Activated T-cell treated with anti-CD3 and anti-CD28 coated beads, Interleukin-2, amount 50 U/mL, for 4 hours (primary cell): ENCODE measurements around the gene MSRB3. TPM values are rescaled to one million over a fixed set of nuclear protein-coding genes. Genes with fewer than 3 reads are reported as not detected.

Experiments used
- ATAC-seq, 2 donors: fragments of 200-7000 bp; cut with Tn5 transposase; one replicate each; pipeline ENCODE4 v1.10.0; 2021
- DNase-seq: peaks from one replicate; pipeline ENCODE4 v3.0.0-alpha.2; 2020
- H3K27me3 Mint-ChIP-seq: one replicate; pipeline ENCODE4 v1.8.0; 2021; ENCODE audit warnings: low read depth, mixed read lengths
- H3K36me3 Mint-ChIP-seq: one replicate; pipeline ENCODE4 v1.8.0; 2022; ENCODE audit warnings: mixed read lengths; ENCODE audit not compliant: insufficient read depth
- H3K4me1 Mint-ChIP-seq: one replicate; pipeline ENCODE4 v1.8.0; 2021; ENCODE audit warnings: low read depth, mixed read lengths
- H3K4me3 Mint-ChIP-seq: one replicate; pipeline ENCODE4 v1.8.0; 2021; ENCODE audit warnings: mild to moderate bottlenecking, moderate library complexity, mixed read lengths
- H3K9me3 Mint-ChIP-seq: one replicate; pipeline ENCODE4 v1.8.0; 2021; ENCODE audit warnings: mixed read lengths
- total RNA-seq, 3 donors: library from RNA; stranded (reverse); gene quantifications; one replicate each; pipeline ENCODE4 v1.2.1, GENCODE V29; 2021

The MSRB3 gene
- total RNA-seq, 3 donors from 2014 or later, result 0.05 to 0.24 (median 0.10) TPM

GRCh38 chr12:65325183-65325582 is 46.7 kb downstream of the MSRB3 start:
- Mint-ChIP-seq H3K36me3 (no peaks in the 10 kb centered on the region), H3K4me3 (no peak overlapping the region), H3K27me3 (peaks cover 14% of the 10 kb centered on the region), H3K4me1 (no peaks in the 10 kb centered on the region), H3K9me3 (no peaks in the 10 kb centered on the region)
- ATAC-seq, result no peak
- DNase-seq, result no peak

- DNase-seq (no peak), ATAC-seq (no peak)
- H3K4me3 Mint-ChIP-seq, result no peak overlapping the region
- no peaks in the 10 kb centered on the region for H3K4me1 Mint-ChIP-seq
- H3K9me3 Mint-ChIP-seq, result no peaks in the 10 kb centered on the region
- peaks cover 10% of the 10 kb centered on the region for H3K27me3 Mint-ChIP-seq
- H3K36me3 Mint-ChIP-seq, result no peaks in the 10 kb centered on the region
Observed at GRCh38 chr12:65326616-65327015, 48.1 kb downstream of the MSRB3 start.

GRCh38 chr12:65327207-65328076 is 49.0 kb downstream of the MSRB3 start:
- H3K9me3 Mint-ChIP-seq, result no peaks in the 10 kb centered on the region

GRCh38 chr12:65329721-65330120 is 51.2 kb downstream of the MSRB3 start:
- H3K27me3 Mint-ChIP-seq, result peaks cover 6% of the 10 kb centered on the region
- no peak for DNase-seq
- ATAC-seq, result no peak
- H3K9me3 Mint-ChIP-seq, result no peaks in the 10 kb centered on the region
- H3K4me1 Mint-ChIP-seq, result no peaks in the 10 kb centered on the region
- no peak overlapping the region for H3K4me3 Mint-ChIP-seq
- H3K36me3 Mint-ChIP-seq, result no peaks in the 10 kb centered on the region

More at GRCh38 chr12:65327207-65328076, 49.0 kb downstream of the MSRB3 start:
- Mint-ChIP-seq H3K4me3 (no peak overlapping the region), H3K4me1 (no peaks in the 10 kb centered on the region), H3K36me3 (no peaks in the 10 kb centered on the region), H3K27me3 (peaks cover 7% of the 10 kb centered on the region)
- DNase-seq (no peak), ATAC-seq (no peak)

GRCh38 chr12:65330331-65330730 is 51.8 kb downstream of the MSRB3 start:
- H3K4me1 Mint-ChIP-seq, result no peaks in the 10 kb centered on the region
- peaks cover 7% of the 10 kb centered on the region for H3K27me3 Mint-ChIP-seq
- H3K4me3 Mint-ChIP-seq, result no peak overlapping the region
- DNase-seq (no peak), ATAC-seq (no peak)
- no peaks in the 10 kb centered on the region for H3K9me3 Mint-ChIP-seq
- H3K36me3 Mint-ChIP-seq, result no peaks in the 10 kb centered on the region

GRCh38 chr12:65331456-65331855 is 53.0 kb downstream of the MSRB3 start:
- no peaks in the 10 kb centered on the region for H3K36me3 Mint-ChIP-seq
- ATAC-seq, result no peak
- peaks cover 7% of the 10 kb centered on the region for H3K27me3 Mint-ChIP-seq
- no peak overlapping the region for H3K4me3 Mint-ChIP-seq
- no peaks in the 10 kb centered on the region for H3K4me1 Mint-ChIP-seq
- no peaks in the 10 kb centered on the region for H3K9me3 Mint-ChIP-seq
- no peak for DNase-seq

- Mint-ChIP-seq H3K27me3 (peaks cover 7% of the 10 kb centered on the region), H3K4me3 (no peak overlapping the region), H3K9me3 (no peaks in the 10 kb centered on the region), H3K4me1 (no peaks in the 10 kb centered on the region), H3K36me3 (no peaks in the 10 kb centered on the region)
- no peak for DNase-seq
- ATAC-seq, result no peak
Observed at GRCh38 chr12:65333649-65334048, 55.2 kb downstream of the MSRB3 start.

- no peak overlapping the region for H3K4me3 Mint-ChIP-seq
- H3K27me3 Mint-ChIP-seq, result peaks cover 4% of the 10 kb centered on the region
- H3K36me3 Mint-ChIP-seq, result no peaks in the 10 kb centered on the region
Observed at GRCh38 chr12:65334521-65334920, 56.0 kb downstream of the MSRB3 start.

GRCh38 chr12:65335021-65335714 is 56.7 kb downstream of the MSRB3 start:
- Mint-ChIP-seq H3K27me3 (peaks cover 4% of the 10 kb centered on the region), H3K4me1 (no peaks in the 10 kb centered on the region), H3K36me3 (no peaks in the 10 kb centered on the region), H3K4me3 (no peak overlapping the region), H3K9me3 (no peaks in the 10 kb centered on the region)
- ATAC-seq, result no peak
- DNase-seq, result no peak

More at GRCh38 chr12:65334521-65334920, 56.0 kb downstream of the MSRB3 start:
- H3K9me3 Mint-ChIP-seq, result no peaks in the 10 kb centered on the region
- no peaks in the 10 kb centered on the region for H3K4me1 Mint-ChIP-seq
- no peak for DNase-seq
- ATAC-seq, result no peak

GRCh38 chr12:65335981-65336380 is 57.5 kb downstream of the MSRB3 start:
- no peak for ATAC-seq
- H3K4me1 Mint-ChIP-seq, result no peaks in the 10 kb centered on the region

GRCh38 chr12:65339161-65339560 is 60.7 kb downstream of the MSRB3 start:
- DNase-seq (no peak), ATAC-seq (no peak)
- Mint-ChIP-seq H3K4me3 (no peak overlapping the region), H3K27me3 (peaks cover 5% of the 10 kb centered on the region), H3K9me3 (peaks cover 5% of the 10 kb centered on the region), H3K4me1 (no peaks in the 10 kb centered on the region), H3K36me3 (no peaks in the 10 kb centered on the region)

More at GRCh38 chr12:65335981-65336380, 57.5 kb downstream of the MSRB3 start:
- Mint-ChIP-seq H3K36me3 (no peaks in the 10 kb centered on the region), H3K27me3 (peaks cover 6% of the 10 kb centered on the region), H3K9me3 (peaks cover 1% of the 10 kb centered on the region), H3K4me3 (no peak overlapping the region)
- DNase-seq, result no peak

GRCh38 chr12:65343230-65343629 is 64.7 kb downstream of the MSRB3 start:
- no peak for DNase-seq
- no peaks in the 10 kb centered on the region for H3K4me1 Mint-ChIP-seq
- ATAC-seq, result no peak
- peaks cover 7% of the 10 kb centered on the region for H3K9me3 Mint-ChIP-seq
- peaks cover 4% of the 10 kb centered on the region for H3K27me3 Mint-ChIP-seq
- H3K4me3 Mint-ChIP-seq, result no peak overlapping the region
- H3K36me3 Mint-ChIP-seq, result no peaks in the 10 kb centered on the region

GRCh38 chr12:65343801-65344200 is 65.3 kb downstream of the MSRB3 start:
- Mint-ChIP-seq H3K27me3 (peaks cover 4% of the 10 kb centered on the region), H3K9me3 (peaks cover 7% of the 10 kb centered on the region), H3K4me1 (no peaks in the 10 kb centered on the region), H3K36me3 (no peaks in the 10 kb centered on the region), H3K4me3 (no peak overlapping the region)
- no peak for ATAC-seq
- DNase-seq, result no peak

GRCh38 chr12:65355461-65355860 is 77.0 kb downstream of the MSRB3 start:
- H3K4me3 Mint-ChIP-seq, result no peak overlapping the region
- no peaks in the 10 kb centered on the region for H3K4me1 Mint-ChIP-seq
- no peak for DNase-seq
- H3K9me3 Mint-ChIP-seq, result no peaks in the 10 kb centered on the region
- peaks cover 2% of the 10 kb centered on the region for H3K27me3 Mint-ChIP-seq
- no peak for ATAC-seq
- no peaks in the 10 kb centered on the region for H3K36me3 Mint-ChIP-seq
